ENCODE data around the gene AGAP2.

GRCh38 chr12:57775044-57775443, 36.5 kb upstream of the AGAP2 start:
- TF ChIP-seq CTCF (conservative IDR thresholded peaks at IDR 0.05) (no peak), ZFX (IDR thresholded peaks at IDR 0.05) (no peak)
